ENCODE results near the gene TNK2. TPM values are rescaled to one million over a fixed set of nuclear protein-coding genes. Genes with fewer than 3 reads are reported as not detected.

TNK2 gene
- total and polyA plus RNA-seq, 2 of the 13 experiments (the other 11 are each of a cell fraction or from before 2014, with no cell fraction given): 4.6 to 5.8 TPM

GRCh38 chr3:195844671-195845218, 63.6 kb downstream of the TNK2 start:
- ATAC-seq: no peak
- FAIRE-seq: no peak
- H3K27ac ChIP-seq (ENCODE audit: extremely low read length, insufficient read depth, low read length): no peak overlapping the region
- H3K4me2 ChIP-seq (ENCODE audit: low read depth, low read length): no peak overlapping the region
- H3K27me3 ChIP-seq (ENCODE audit: control insufficient read depth in 1 of 2, insufficient read depth in 2 of 2, low read length in 2 of 2): peaks cover 0 to 2% of the 10 kb centered on the region in 2 experiments; a peak in 2 of 5 replicates
- ChIA-PET CTCF (ENCODE audit: low intra/inter-chr PET ratio, low total read pairs) (no interaction called here), POLR2A (no interaction called here)
- peaks cover 18% of the 10 kb centered on the region for H3K4me1 ChIP-seq (ENCODE audit: insufficient read depth, low read length)
- no peaks in the 10 kb centered on the region for H3K36me3 ChIP-seq (replicated peaks in 1 of 2; ENCODE audit: control insufficient read depth in 1 of 2, insufficient read depth in 2 of 2, low read length in 2 of 2)
- H4K20me1 ChIP-seq (ENCODE audit: insufficient read depth, low read length): no peaks in the 10 kb centered on the region
- WGBS (ENCODE audit: low lambda C conversion rate): 66% methylated on average over 7 of the region's 7 CpGs
- BruUV-seq (replicated peaks): no TSS peak
- DNase-seq (ENCODE audit: low spot score): no peak
- intact Hi-C loops (cut with micrococcal nuclease; ENCODE audit: unreplicated experiment): no loop called here
- H3K9me3 ChIP-seq (ENCODE audit: low read length): no peaks in the 10 kb centered on the region
- H2AFZ ChIP-seq (ENCODE audit: low read length): no peak overlapping the region
- no peaks in the 10 kb centered on the region for H3K79me2 ChIP-seq (ENCODE audit: insufficient read depth, low read length)
- no peak for TF ChIP-seq CREBL2 (CRISPR knock-in tag; IDR thresholded peaks at IDR 0.05; ENCODE audit: borderline replicate concordance)
- TF ChIP-seq ATF4 (CRISPR knock-in tag; IDR thresholded peaks at IDR 0.05): 0 out of 4 replicates have a peak, but pooled peaks of 1 of the 2 experiments have one; percentile 29
- no peak for TF ChIP-seq HES4 (CRISPR knock-in tag; IDR thresholded peaks at IDR 0.05; ENCODE audit: borderline replicate concordance)
- no peak for TF ChIP-seq SNAPC2 (CRISPR knock-in tag; IDR thresholded peaks at IDR 0.05)
- in situ Hi-C loops (cut with HindIII; ENCODE audit: extremely low pct_ligation_motif_present, low pct_unique_long_range_greater_than_20kb): no loop called here
- no peak overlapping the region for H3K4me3 ChIP-seq (replicated peaks in 1 of 3; ENCODE audit: insufficient read depth in 1 of 3, low read depth in 2 of 3, low read length in 3 of 3)
- H3K9ac ChIP-seq (ENCODE audit: insufficient read depth, low read depth, low read length): no peak overlapping the region

GRCh38 chr3:195839260-195840010, 68.9 kb downstream of the TNK2 start:
- H3K36me3 ChIP-seq (replicated peaks in 1 of 2; ENCODE audit: control insufficient read depth in 1 of 2, insufficient read depth in 2 of 2, low read length in 2 of 2): no peaks in the 10 kb centered on the region
- ATAC-seq (peak; percentile 72), FAIRE-seq (no peak), DNase-seq (ENCODE audit: low spot score) (no peak)
- peak overlapping the region; percentile 48 for H3K4me2 ChIP-seq (ENCODE audit: low read depth, low read length)
- CTCF ChIA-PET (ENCODE audit: low intra/inter-chr PET ratio, low total read pairs): no interaction called here
- no peaks in the 10 kb centered on the region for H4K20me1 ChIP-seq (ENCODE audit: insufficient read depth, low read length)
- peaks cover 0 to 43% of the 10 kb centered on the region in 2 experiments; a peak in 4 of 5 replicates for H3K27me3 ChIP-seq (ENCODE audit: control insufficient read depth in 1 of 2, insufficient read depth in 2 of 2, low read length in 2 of 2)
- H3K27ac ChIP-seq (ENCODE audit: extremely low read length, insufficient read depth, low read length): no peak overlapping the region
- H3K4me1 ChIP-seq (ENCODE audit: insufficient read depth, low read length): 0 out of 2 replicates have a peak, but pooled peaks cover 5% of the 10 kb centered on the region
- no peaks in the 10 kb centered on the region for H3K79me2 ChIP-seq (ENCODE audit: insufficient read depth, low read length)
- BruUV-seq (replicated peaks): no TSS peak
- intact Hi-C loops (cut with micrococcal nuclease; ENCODE audit: unreplicated experiment): no loop called here
- POLR2A ChIA-PET: no interaction called here
- H2AFZ ChIP-seq (ENCODE audit: low read length): no peak overlapping the region
- in situ Hi-C loops (cut with HindIII; ENCODE audit: extremely low pct_ligation_motif_present, low pct_unique_long_range_greater_than_20kb): no loop called here
- no peak overlapping the region for H3K9ac ChIP-seq (ENCODE audit: insufficient read depth, low read depth, low read length)
- H3K9me3 ChIP-seq (ENCODE audit: low read length): no peaks in the 10 kb centered on the region
- 10% methylated on average over 14 of the region's 19 CpGs for WGBS (ENCODE audit: low lambda C conversion rate)
- peak overlapping the region in 1 of 3 experiments; percentile 20; a peak in 1 of 6 replicates for H3K4me3 ChIP-seq (replicated peaks in 1 of 3; ENCODE audit: insufficient read depth in 1 of 3, low read depth in 2 of 3, low read length in 3 of 3)
- TF ChIP-seq CENPT (CRISPR knock-in tag; IDR thresholded peaks at IDR 0.05; ENCODE audit: low read depth) (no peak), ISX (CRISPR knock-in tag; conservative IDR thresholded peaks at IDR 0.05) (no peak), SOX13 (IDR thresholded peaks at IDR 0.05) (no peak), SOX13 (CRISPR knock-in tag; conservative IDR thresholded peaks at IDR 0.05 in 1 of 2, IDR thresholded peaks at IDR 0.05 in 1 of 2) (no peak), MEIS1 (CRISPR knock-in tag; IDR thresholded peaks at IDR 0.05; ENCODE audit: borderline replicate concordance) (no peak), ZSCAN12 (CRISPR knock-in tag; IDR thresholded peaks at IDR 0.05) (no peak), NFYC (CRISPR knock-in tag; IDR thresholded peaks at IDR 0.05) (no peak), DBP (CRISPR knock-in tag; IDR thresholded peaks at IDR 0.05; ENCODE audit: not compliant biosample characterization) (no peak), ARID3A (IDR thresholded peaks at IDR 0.05; ENCODE audit: low read depth, low read length) (no peak)
